ENCODE measurements around the gene SHROOM3.

DNA sequence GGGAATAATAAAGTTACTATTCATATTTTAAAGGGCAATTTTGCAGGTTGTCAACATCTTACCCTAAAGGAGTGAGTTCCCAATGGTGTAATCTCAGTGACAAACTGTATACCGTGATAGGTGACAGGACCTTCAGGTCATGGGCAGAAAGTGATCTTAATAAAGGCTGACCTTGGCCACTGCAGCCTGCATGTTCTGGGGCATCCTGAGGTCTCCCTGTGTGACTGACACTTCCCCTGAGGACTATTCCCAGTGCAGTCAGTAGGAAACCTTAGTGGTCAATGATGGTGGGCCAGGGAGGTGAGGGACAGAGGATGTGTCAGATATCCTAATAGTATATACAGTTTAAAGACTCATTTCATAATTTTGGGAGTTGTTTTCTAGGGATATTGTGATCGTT is 137.2 kb downstream of the SHROOM3 start:
- TF ChIP-seq CTCF (IDR thresholded peaks at IDR 0.05) (no peak), POLR2A (IDR thresholded peaks at IDR 0.05) (no peak)
